GM12878 (cell line): ENCODE measurements around the gene KLHL8.

Experiments used
- BCL11A ChIP-seq: IDR thresholded peaks from 2 replicates; pipeline ENCODE4 v1.6.1; 2011; ENCODE audit warnings: low read depth, low read length
- BCLAF1 ChIP-seq: fragments of 450-650 bp; IDR thresholded peaks from 2 replicates; pipeline ENCODE4 v1.6.1; 2017; ENCODE audit warnings: antibody characterized with exemption, mild to moderate bottlenecking, moderate library complexity
- CHD2 ChIP-seq: IDR thresholded peaks from 2 replicates; pipeline ENCODE4 v1.6.1; 2011; ENCODE audit warnings: low read depth, low read length, improper control_type of control experiment, borderline replicate concordance
- CTCF ChIP-seq, 3 experiments: IDR thresholded peaks in 2 of 3; conservative IDR thresholded peaks in 1 of 3; 2 replicates each; pipeline ENCODE4 v1.5.1; 2011; ENCODE audit warnings: low read depth in 3 of 3, low read length in 3 of 3, mild to moderate bottlenecking in 3 of 3, control low read depth in 2 of 3, moderate library complexity in 2 of 3, inconsistent platforms in 1 of 3, mixed read lengths in 1 of 3; ENCODE audit not compliant: control insufficient read depth in 2 of 3, insufficient read depth in 1 of 3; ENCODE audit errors: extremely low read depth in 1 of 3
- EGR1 ChIP-seq, 2 experiments: IDR thresholded peaks; 1 replicate in 1 of 2; 2 replicates in 1 of 2; pipeline ENCODE4 v1.6.1; 2011 to 2012; ENCODE audit warnings: low read depth in 2 of 2, low read length in 2 of 2, borderline replicate concordance in 1 of 2, mild to moderate bottlenecking in 1 of 2, moderate library complexity in 1 of 2
- ELK1 ChIP-seq: IDR thresholded peaks from 2 replicates; pipeline ENCODE4 v1.6.1; 2012; ENCODE audit warnings: low read depth, low read length, improper control_type of control experiment
- GATAD2B ChIP-seq: fragments of 450-650 bp; conservative IDR thresholded peaks from 2 replicates; pipeline ENCODE4 v1.6.1; 2017; ENCODE audit warnings: low read depth, mild to moderate bottlenecking, moderate library complexity
- MAX ChIP-seq: IDR thresholded peaks from 2 replicates; pipeline ENCODE4 v1.6.1; 2012; ENCODE audit warnings: low read depth, low read length, improper control_type of control experiment
- PKNOX1 ChIP-seq: fragments of 450-650 bp; IDR thresholded peaks from 2 replicates; pipeline ENCODE4 v1.6.1; 2016; ENCODE audit warnings: mild to moderate bottlenecking
- POLR2A ChIP-seq: IDR thresholded peaks from 2 replicates; pipeline ENCODE4 v1.6.1; 2011; ENCODE audit warnings: low read depth, mild to moderate bottlenecking, low read length
- POLR2AphosphoS5 ChIP-seq: IDR thresholded peaks from 2 replicates; pipeline ENCODE4 v1.6.1; 2011; ENCODE audit warnings: mild to moderate bottlenecking, low read length, inconsistent platforms
- TAF1 ChIP-seq: IDR thresholded peaks from 2 replicates; pipeline ENCODE4 v1.6.1; 2011; ENCODE audit warnings: mild to moderate bottlenecking, low read depth, low read length, borderline replicate concordance
- TARDBP ChIP-seq: IDR thresholded peaks from 2 replicates; pipeline ENCODE4 v1.6.1; 2016; ENCODE audit warnings: borderline replicate concordance

GRCh38 chr4:87240341-87240740 lies 19.9 kb upstream of the KLHL8 start:
- TF ChIP-seq CTCF (IDR thresholded peaks at IDR 0.05 in 2 of 3, conservative IDR thresholded peaks at IDR 0.05 in 1 of 3; ENCODE audit: control insufficient read depth in 2 of 3, extremely low read depth in 1 of 3, insufficient read depth in 1 of 3, low read depth in 3 of 3, low read length in 3 of 3) (no peak), BCL11A (no peak), TARDBP (no peak), ELK1 (no peak), POLR2AphosphoS5 (no peak), MAX (no peak), BCLAF1 (no peak), POLR2A (no peak), GATAD2B (no peak), TAF1 (no peak), CHD2 (no peak), PKNOX1 (no peak), EGR1 (IDR thresholded peaks at IDR 0.05; ENCODE audit: borderline replicate concordance in 1 of 2, low read depth in 2 of 2, low read length in 2 of 2) (no peak)
